Measurements from ENCODE around the gene DCLK1. TPM values are rescaled to one million over a fixed set of nuclear protein-coding genes. Genes with fewer than 3 reads are reported as not detected.

Gene DCLK1
- total RNA-seq, 4 donors from 2014 or later: 10.0 to 41.1 (median 19.5) TPM

DNA sequence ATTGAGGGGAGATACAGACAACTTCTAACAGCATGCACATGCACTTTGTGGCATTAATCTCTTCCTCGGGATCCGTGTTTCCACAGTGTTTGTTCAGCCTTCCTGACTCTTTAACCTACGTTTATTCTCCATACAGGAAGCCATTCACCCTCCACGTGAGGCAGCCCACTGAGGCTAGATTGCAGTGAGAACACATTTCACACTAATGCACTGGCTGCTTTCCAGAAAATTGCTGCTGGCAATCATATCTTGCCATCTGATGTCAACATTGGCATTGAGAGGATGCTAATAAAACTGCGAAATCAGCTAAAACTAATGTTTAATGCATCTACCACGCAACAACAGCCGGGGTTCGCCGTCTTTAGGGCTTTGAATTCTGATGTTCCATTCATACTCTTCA, 30.0 kb downstream of the DCLK1 start:
- WGBS, 2 donors: 46 to 49% methylated on average over 9 of the region's 9 CpGs
- intact Hi-C loops (cut with DNase I; ENCODE audit: low total_unique reads): no loop called here
- no peak for DNase-seq (ENCODE audit: low spot score in 2 of 2)
- TF ChIP-seq, protein P1, sequence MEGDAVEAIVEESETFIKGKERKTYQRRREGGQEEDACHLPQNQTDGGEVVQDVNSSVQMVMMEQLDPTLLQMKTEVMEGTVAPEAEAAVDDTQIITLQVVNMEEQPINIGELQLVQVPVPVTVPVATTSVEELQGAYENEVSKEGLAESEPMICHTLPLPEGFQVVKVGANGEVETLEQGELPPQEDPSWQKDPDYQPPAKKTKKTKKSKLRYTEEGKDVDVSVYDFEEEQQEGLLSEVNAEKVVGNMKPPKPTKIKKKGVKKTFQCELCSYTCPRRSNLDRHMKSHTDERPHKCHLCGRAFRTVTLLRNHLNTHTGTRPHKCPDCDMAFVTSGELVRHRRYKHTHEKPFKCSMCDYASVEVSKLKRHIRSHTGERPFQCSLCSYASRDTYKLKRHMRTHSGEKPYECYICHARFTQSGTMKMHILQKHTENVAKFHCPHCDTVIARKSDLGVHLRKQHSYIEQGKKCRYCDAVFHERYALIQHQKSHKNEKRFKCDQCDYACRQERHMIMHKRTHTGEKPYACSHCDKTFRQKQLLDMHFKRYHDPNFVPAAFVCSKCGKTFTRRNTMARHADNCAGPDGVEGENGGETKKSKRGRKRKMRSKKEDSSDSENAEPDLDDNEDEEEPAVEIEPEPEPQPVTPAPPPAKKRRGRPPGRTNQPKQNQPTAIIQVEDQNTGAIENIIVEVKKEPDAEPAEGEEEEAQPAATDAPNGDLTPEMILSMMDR (IDR thresholded peaks at IDR 0.05): no peak
- TF ChIP-seq POLR2A (IDR thresholded peaks at IDR 0.05): no peak
- no peak overlapping the region for H3K4me3 ChIP-seq (ENCODE audit: low read depth, poor library complexity, severe bottlenecking)

DNA sequence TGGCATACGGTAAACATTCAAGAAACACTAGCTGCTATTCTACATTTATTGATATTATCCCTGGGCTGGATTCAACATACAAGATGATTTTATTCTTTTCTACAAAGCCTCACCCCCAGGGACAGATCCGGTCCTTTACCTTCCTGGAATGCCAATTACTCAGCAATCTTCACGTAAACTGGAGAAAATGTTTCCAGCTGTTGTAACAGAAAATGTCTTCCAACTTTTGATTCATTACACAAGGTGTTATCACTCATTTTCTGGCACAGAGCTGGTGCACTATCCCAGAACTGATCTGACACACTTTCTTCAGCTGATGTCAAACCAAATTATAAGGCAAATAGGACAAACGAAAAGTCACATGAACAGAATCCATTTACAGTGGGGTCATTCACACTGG, 33.1 kb downstream of the DCLK1 start:
- TF ChIP-seq, protein P1 (IDR thresholded peaks at IDR 0.05): no peak
- TF ChIP-seq POLR2A (IDR thresholded peaks at IDR 0.05): no peak
- WGBS, 2 donors: 32 to 36% methylated on average over 4 of the region's 4 CpGs
- intact Hi-C loops (cut with DNase I; ENCODE audit: low total_unique reads): no loop called here

DNA sequence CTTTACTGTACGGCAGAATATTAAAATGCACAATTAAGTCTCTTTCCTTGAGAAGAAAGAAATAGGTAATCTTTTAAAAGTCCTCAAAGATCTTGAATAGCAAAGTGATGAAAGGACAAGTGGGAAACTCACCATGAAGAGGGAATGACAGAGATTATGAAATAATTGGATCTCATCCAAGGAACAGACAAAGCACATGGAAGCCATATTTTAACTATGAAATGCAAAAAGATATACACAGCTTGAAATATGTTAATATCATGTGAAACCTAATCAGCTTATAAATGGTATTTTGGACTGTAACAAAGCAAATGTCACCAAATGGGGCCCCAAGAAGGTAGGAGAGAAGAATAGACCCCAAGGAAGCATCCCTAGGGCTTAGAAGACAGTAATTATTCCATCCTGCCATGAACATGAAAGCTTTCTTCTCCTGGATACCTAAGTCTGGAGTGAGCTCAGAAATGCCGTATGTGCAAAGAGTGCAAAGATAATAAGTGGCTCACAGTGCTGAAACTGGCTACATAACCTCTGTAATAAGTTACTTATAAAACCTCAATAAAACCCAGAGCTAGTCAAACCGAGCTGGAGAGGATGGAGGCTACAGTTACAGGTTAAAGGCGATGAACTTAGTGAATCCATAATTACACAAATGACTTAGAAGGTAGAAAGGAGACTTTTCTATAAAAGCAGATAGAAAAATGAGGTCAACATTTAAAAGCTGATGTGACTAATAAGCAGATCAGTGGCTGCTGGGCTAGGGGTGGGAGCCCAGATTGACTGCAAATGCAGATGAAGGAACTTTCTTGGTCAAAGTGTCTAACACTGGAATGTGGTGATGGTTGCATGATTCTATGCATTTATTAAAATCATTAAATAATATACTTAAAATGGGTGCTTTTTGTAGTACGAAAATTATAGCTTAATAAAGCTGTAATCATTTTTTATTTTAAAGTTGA, 34.4 kb downstream of the DCLK1 start:
- H3K4me3 ChIP-seq (ENCODE audit: low read depth, poor library complexity, severe bottlenecking): no peak overlapping the region
- TF ChIP-seq, protein P1 (IDR thresholded peaks at IDR 0.05): no peak
- TF ChIP-seq POLR2A (IDR thresholded peaks at IDR 0.05): no peak
- intact Hi-C loops (cut with DNase I; ENCODE audit: low total_unique reads): no loop called here
- no peak for DNase-seq (ENCODE audit: low spot score in 2 of 2)
- 57 to 71% methylated on average over 5 of the region's 5 CpGs for WGBS, 2 donors

More for the DNA sequence above, 33.1 kb downstream of the DCLK1 start:
- no peak for DNase-seq (ENCODE audit: low spot score in 2 of 2)
- no peak overlapping the region for H3K4me3 ChIP-seq (ENCODE audit: low read depth, poor library complexity, severe bottlenecking)

DNA sequence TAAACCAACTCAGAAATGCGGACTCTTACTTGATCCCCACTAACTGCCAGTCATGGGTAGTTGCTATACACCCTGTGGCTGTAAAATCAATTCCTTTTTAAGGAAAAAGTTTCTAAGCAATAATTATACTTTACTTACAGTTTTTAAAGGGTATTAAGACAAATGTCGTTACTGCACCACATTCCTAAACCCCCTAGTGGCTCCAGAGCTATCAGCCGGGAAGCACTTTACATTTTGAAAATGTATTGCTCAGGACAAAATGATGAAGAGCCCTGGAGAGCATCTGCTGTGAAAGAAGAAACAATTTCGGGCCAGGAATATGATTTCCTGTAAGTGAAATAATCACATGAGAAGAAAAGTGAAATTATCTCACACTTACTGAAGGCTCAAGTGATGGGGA, 36.7 kb downstream of the DCLK1 start:
- intact Hi-C loops (cut with DNase I; ENCODE audit: low total_unique reads): no loop called here
- 64 to 70% methylated on average over 4 of the region's 4 CpGs for WGBS, 2 donors
- TF ChIP-seq, protein P1 (IDR thresholded peaks at IDR 0.05): no peak
- no peak for TF ChIP-seq POLR2A (IDR thresholded peaks at IDR 0.05)
- H3K4me3 ChIP-seq (ENCODE audit: low read depth, poor library complexity, severe bottlenecking): no peak overlapping the region
- no peak for DNase-seq (ENCODE audit: low spot score in 2 of 2)

DNA sequence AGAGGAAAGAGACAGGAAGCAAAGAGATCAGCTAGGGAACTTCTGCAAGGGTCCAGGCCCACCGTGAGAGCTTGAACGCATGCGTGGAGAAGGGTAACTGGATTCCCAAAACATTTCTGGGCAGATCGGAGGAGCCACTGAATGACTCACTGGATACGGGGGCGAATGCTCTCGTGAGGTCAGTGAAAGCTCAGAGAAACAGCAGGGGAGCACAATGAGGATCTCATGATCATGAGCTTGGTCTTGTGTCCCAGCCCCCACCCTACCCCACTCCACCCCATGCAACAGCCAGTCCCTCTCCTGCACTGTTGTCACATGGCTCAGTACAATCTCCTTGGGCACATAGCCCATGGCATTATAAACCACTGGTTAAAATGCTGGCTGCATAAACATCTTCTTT, 40.6 kb downstream of the DCLK1 start:
- DNase-seq (ENCODE audit: low spot score in 2 of 2): no peak
- no peak overlapping the region for H3K4me3 ChIP-seq (ENCODE audit: low read depth, poor library complexity, severe bottlenecking)
- no peak for TF ChIP-seq POLR2A (IDR thresholded peaks at IDR 0.05)
- TF ChIP-seq, protein P1 (IDR thresholded peaks at IDR 0.05): no peak
- 72 to 85% methylated on average over 7 of the region's 7 CpGs for WGBS, 2 donors
- intact Hi-C loops (cut with DNase I; ENCODE audit: low total_unique reads): no loop called here

Data from lower leg skin (tissue), 4 donors.